Measurements from ENCODE around the gene ZNF217.
"Not testable (repeated sequence)": the region's sequence is repeated elsewhere in the genome, so short reads cannot be mapped to it uniquely, and the experiment has no call there.

- TF ChIP-seq POLR2A, EP300, CTCF (IDR thresholded peaks at IDR 0.05): not testable (repeated sequence)
These were observed 8.6 kb downstream of the ZNF217 start for GRCh38 chr20:53585004-53585569.
